HepG2 (cell line): Measurements from ENCODE around the gene SGPL1. TPM values are rescaled to one million over a fixed set of nuclear protein-coding genes. Genes with fewer than 3 reads are reported as not detected.

Source experiments
- ARID5B ChIP-seq: IDR thresholded peaks from 2 replicates; pipeline ENCODE4 v1.4.0; 2020; ENCODE audit warnings: mild to moderate bottlenecking, missing genetic modification reagents
- ARNTL ChIP-seq: sonication (generic); formaldehyde crosslinking; IDR thresholded peaks from 2 replicates; pipeline ENCODE4 v1.4.0; 2020; ENCODE audit warnings: mild to moderate bottlenecking, missing genetic modification reagents
- ESRRA ChIP-seq: sonication (generic); formaldehyde crosslinking; IDR thresholded peaks from 2 replicates; pipeline ENCODE4 v1.5.1; 2020; ENCODE audit warnings: mild to moderate bottlenecking, low read depth, missing genetic modification reagents
- HMGXB4 ChIP-seq, 2 experiments: sonication (generic) in 1 of 2; formaldehyde crosslinking in 1 of 2; IDR thresholded peaks; 2 replicates each; pipeline versions ENCODE4 v1.4.0 to v1.6.1; 2018 to 2020; ENCODE audit warnings: missing genetic modification reagents in 2 of 2, borderline replicate concordance in 1 of 2, low read depth in 1 of 2, mild to moderate bottlenecking in 1 of 2, missing biosample characterization in 1 of 2
- KDM6A ChIP-seq: IDR thresholded peaks from 2 replicates; pipeline ENCODE4 v1.6.1; 2016; ENCODE audit warnings: low read depth
- NR2C2 ChIP-seq: sonication (generic); formaldehyde crosslinking; IDR thresholded peaks from 2 replicates; pipeline ENCODE4 v1.4.0; 2020; ENCODE audit warnings: missing genetic modification reagents, mild to moderate bottlenecking, moderate library complexity, borderline replicate concordance
- NR2F6 ChIP-seq, 2 experiments: IDR thresholded peaks; 2 replicates each; pipeline ENCODE4 v1.6.1; 2016; ENCODE audit warnings: antibody characterized with exemption in 1 of 2, mild to moderate bottlenecking in 1 of 2
- RARA ChIP-seq: IDR thresholded peaks from 2 replicates; pipeline ENCODE4 v1.6.1; 2016; ENCODE audit warnings: missing genetic modification reagents, missing compliant biosample characterization
- RCOR2 ChIP-seq: IDR thresholded peaks from 2 replicates; pipeline ENCODE4 v1.6.1; 2016; ENCODE audit warnings: missing biosample characterization, missing genetic modification reagents
- SOX13 ChIP-seq, 3 experiments: fragments of 450-650 bp in 1 of 3; sonication (generic) in 1 of 3; formaldehyde crosslinking in 1 of 3; IDR thresholded peaks in 2 of 3; conservative IDR thresholded peaks in 1 of 3; 2 replicates each; pipeline versions ENCODE4 v1.5.0 to v1.6.1; 2016 to 2020; ENCODE audit warnings: antibody characterized with exemption in 1 of 3, mild to moderate bottlenecking in 1 of 3, missing compliant biosample characterization in 1 of 3, missing genetic modification reagents in 1 of 3, moderate library complexity in 1 of 3
- THAP7 ChIP-seq: sonication (generic); formaldehyde crosslinking; IDR thresholded peaks from 2 replicates; pipeline ENCODE4 v1.8.1; 2023; ENCODE audit warnings: mild to moderate bottlenecking, missing genetic modification reagents
- XRCC5 ChIP-seq: fragments of 200-400 bp; formaldehyde crosslinking; optimal IDR thresholded peaks from 2 replicates; pipeline ENCODE3; 2017; ENCODE audit warnings: mild to moderate bottlenecking, low read length
- ZBTB14 ChIP-seq: sonication (generic); formaldehyde crosslinking; IDR thresholded peaks from 2 replicates; pipeline ENCODE4 v1.4.0; 2020; ENCODE audit warnings: missing genetic modification reagents
- ZBTB25 ChIP-seq: IDR thresholded peaks from 2 replicates; pipeline ENCODE4 v1.6.1; 2018; ENCODE audit warnings: missing genetic modification reagents
- ZBTB7B ChIP-seq: sonication (generic); formaldehyde crosslinking; IDR thresholded peaks from 2 replicates; pipeline ENCODE4 v1.4.0; 2020; ENCODE audit warnings: missing genetic modification reagents
- ZFY ChIP-seq: sonication (generic); formaldehyde crosslinking; IDR thresholded peaks from 2 replicates; pipeline ENCODE4 v1.4.0; 2020; ENCODE audit warnings: missing genetic modification reagents
- ZNF282 ChIP-seq: fragments of 450-650 bp; IDR thresholded peaks from 2 replicates; pipeline ENCODE4 v1.6.1; 2018; ENCODE audit not compliant: partially characterized antibody
- ZNF331 ChIP-seq: sonication (generic); formaldehyde crosslinking; IDR thresholded peaks from 2 replicates; pipeline ENCODE4 v1.4.0; 2020; ENCODE audit warnings: missing genetic modification reagents
- ZNF614 ChIP-seq: IDR thresholded peaks from 2 replicates; pipeline ENCODE4 v1.6.1; 2018; ENCODE audit warnings: missing biosample characterization, missing genetic modification reagents, inconsistent platforms, borderline replicate concordance
- ZNF644 ChIP-seq: IDR thresholded peaks from 2 replicates; pipeline ENCODE4 v1.6.1; 2016; ENCODE audit warnings: low read depth
- polyA plus RNA-seq, 8 experiments: library from polyadenylated mRNA; depleted of rRNA in 3 of 8; stranded (reverse) in 7 of 8; unstranded in 1 of 8; fragments of >200 nt; fragmentation: Illumina TruSeq in 4 of 8; extraction: Trizol in 4 of 8; gene quantifications; 2 replicates each; pipeline versions ENCODE4 v1.2.1 to v1.2.3, GENCODE V29; 2011 to 2016; ENCODE audit warnings: low read depth in 4 of 8, missing spikeins in 1 of 8, mixed read lengths in 1 of 8; ENCODE audit not compliant: insufficient read depth in 1 of 8
- total RNA-seq, 5 experiments: library from RNA; depleted of rRNA; stranded (reverse); fragments of >200 nt; fragmentation: Illumina TruSeq; extraction: Trizol; gene quantifications; 2 replicates each; pipeline ENCODE4 v1.2.3, GENCODE V29; 2016; ENCODE audit warnings: low read depth in 1 of 5

SGPL1 gene
- total and polyA plus RNA-seq, 2 of the 13 experiments (the other 11 are each of a cell fraction or from before 2014, with no cell fraction given): 17.6 to 25.0 TPM

- TF ChIP-seq ZBTB14 (CRISPR knock-in tag) (no peak), ZNF644 (CRISPR knock-in tag) (peak; percentile 46; the same call in 1 of the 2 replicates), KDM6A (CRISPR knock-in tag) (0 out of 2 replicates have a peak, but pooled peaks have one; percentile 16), ZBTB25 (CRISPR knock-in tag) (no peak), ZBTB7B (no peak), ZFY (CRISPR knock-in tag) (peak; percentile 34; the same call in 1 of the 2 replicates), RARA (peak; percentile 58), RCOR2 (CRISPR knock-in tag) (0 out of 2 replicates have a peak, but pooled peaks have one; percentile 25), SOX13 (IDR thresholded peaks at IDR 0.05) (no peak), SOX13 (CRISPR knock-in tag; conservative IDR thresholded peaks at IDR 0.05 in 1 of 2, IDR thresholded peaks at IDR 0.05 in 1 of 2) (peak in 1 of 2 experiments; percentile 51; a peak in 1 of 4 replicates), ESRRA (CRISPR knock-in tag) (peak; percentile 36; the same call in 1 of the 2 replicates), NR2F6 (IDR thresholded peaks at IDR 0.05) (peak; percentile 50; the same call in 1 of the 2 replicates), NR2F6 (CRISPR knock-in tag; IDR thresholded peaks at IDR 0.05) (peak; percentile 60; the same call in 1 of the 2 replicates), ARNTL (CRISPR knock-in tag) (no peak), THAP7 (no peak), ARID5B (peak; percentile 44), NR2C2 (CRISPR knock-in tag) (0 out of 2 replicates have a peak, but pooled peaks have one; percentile 18), ZNF614 (CRISPR knock-in tag) (peak; percentile 59; the same call in 1 of the 2 replicates), ZNF331 (CRISPR knock-in tag) (peak; percentile 81), HMGXB4 (CRISPR knock-in tag; IDR thresholded peaks at IDR 0.05; ENCODE audit: borderline replicate concordance in 1 of 2, low read depth in 1 of 2) (0 out of 4 replicates have a peak, but pooled peaks of 1 of the 2 experiments have one; percentile 16), ZNF282 (no peak), XRCC5 (peak; percentile 30)
These were observed 18.8 kb downstream of the SGPL1 start (continued) for GRCh38 chr10:70834441-70835151.
